ENCODE measurements around the gene ETNK2. TPM values are rescaled to one million over a fixed set of nuclear protein-coding genes. Genes with fewer than 3 reads are reported as not detected.

Gene ETNK2
- total and polyA plus RNA-seq, 2 of the 13 experiments (the other 11 are each of a cell fraction or from before 2014, with no cell fraction given): 15.5 to 42.8 TPM

GRCh38 chr1:204108312-204109141, 43.3 kb downstream of the ETNK2 start (continued):
- TF ChIP-seq HOXA9 (CRISPR knock-in tag; IDR thresholded peaks at IDR 0.05; ENCODE audit: borderline replicate concordance) (no peak), ZBTB2 (CRISPR knock-in tag; IDR thresholded peaks at IDR 0.05; ENCODE audit: low read depth) (no peak), ZNF546 (CRISPR knock-in tag; conservative IDR thresholded peaks at IDR 0.05) (no peak), ZNF770 (CRISPR knock-in tag; IDR thresholded peaks at IDR 0.05) (0 out of 2 replicates have a peak, but pooled peaks have one; percentile 15), FOSL1 (CRISPR knock-in tag; IDR thresholded peaks at IDR 0.05; ENCODE audit: borderline replicate concordance) (no peak), SIX1 (CRISPR knock-in tag; IDR thresholded peaks at IDR 0.05; ENCODE audit: borderline replicate concordance) (no peak), MED1 (CRISPR knock-in tag; IDR thresholded peaks at IDR 0.05) (no peak), ATF7 (IDR thresholded peaks at IDR 0.05) (no peak), ATF7 (CRISPR knock-in tag; IDR thresholded peaks at IDR 0.05) (no peak), ZNF205 (CRISPR knock-in tag; IDR thresholded peaks at IDR 0.05) (no peak), FOXO4 (CRISPR knock-in tag; conservative IDR thresholded peaks at IDR 0.05) (no peak), ZNF441 (CRISPR knock-in tag; IDR thresholded peaks at IDR 0.05; ENCODE audit: borderline replicate concordance) (no peak)
